ENCODE results near the gene SLC22A3. TPM values are rescaled to one million over a fixed set of nuclear protein-coding genes. Genes with fewer than 3 reads are reported as not detected.

Gene SLC22A3
- total RNA-seq, 1 experiment from 2014 or later, result 0.09 TPM

GRCh38 chr6:160431791-160432404, 83.7 kb downstream of the SLC22A3 start:
- Mint-ChIP-seq H3K36me3 (ENCODE audit: insufficient read depth, unreplicated experiment) (no peaks in the 10 kb centered on the region), H3K4me1 (ENCODE audit: insufficient read depth, unreplicated experiment) (peaks cover 14% of the 10 kb centered on the region), H3K27ac (ENCODE audit: low read depth, unreplicated experiment) (no peak overlapping the region), H3K27me3 (ENCODE audit: insufficient read depth, unreplicated experiment) (no peaks in the 10 kb centered on the region), H3K4me3 (ENCODE audit: unreplicated experiment) (no peak overlapping the region), H3K9me3 (ENCODE audit: unreplicated experiment) (no peaks in the 10 kb centered on the region)
- CTCF ChIA-PET, result interaction anchor here (0.7 to 1.1 kb wide), 2 partner anchors 10 to 24 kb away, joined by 3 read pairs; no protein-coding TSS in a partner anchor
- BruUV-seq (replicated peaks), result no TSS peak
- TF ChIP-seq, protein P1, sequence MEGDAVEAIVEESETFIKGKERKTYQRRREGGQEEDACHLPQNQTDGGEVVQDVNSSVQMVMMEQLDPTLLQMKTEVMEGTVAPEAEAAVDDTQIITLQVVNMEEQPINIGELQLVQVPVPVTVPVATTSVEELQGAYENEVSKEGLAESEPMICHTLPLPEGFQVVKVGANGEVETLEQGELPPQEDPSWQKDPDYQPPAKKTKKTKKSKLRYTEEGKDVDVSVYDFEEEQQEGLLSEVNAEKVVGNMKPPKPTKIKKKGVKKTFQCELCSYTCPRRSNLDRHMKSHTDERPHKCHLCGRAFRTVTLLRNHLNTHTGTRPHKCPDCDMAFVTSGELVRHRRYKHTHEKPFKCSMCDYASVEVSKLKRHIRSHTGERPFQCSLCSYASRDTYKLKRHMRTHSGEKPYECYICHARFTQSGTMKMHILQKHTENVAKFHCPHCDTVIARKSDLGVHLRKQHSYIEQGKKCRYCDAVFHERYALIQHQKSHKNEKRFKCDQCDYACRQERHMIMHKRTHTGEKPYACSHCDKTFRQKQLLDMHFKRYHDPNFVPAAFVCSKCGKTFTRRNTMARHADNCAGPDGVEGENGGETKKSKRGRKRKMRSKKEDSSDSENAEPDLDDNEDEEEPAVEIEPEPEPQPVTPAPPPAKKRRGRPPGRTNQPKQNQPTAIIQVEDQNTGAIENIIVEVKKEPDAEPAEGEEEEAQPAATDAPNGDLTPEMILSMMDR (IDR thresholded peaks at IDR 0.05; ENCODE audit: unreplicated experiment), result no peak
- no peak for DNase-seq (ENCODE audit: unreplicated experiment)
- POLR2A ChIA-PET, result interaction anchor here (0.6 to 0.7 kb wide), 2 partner anchors 31 to 41 kb away, joined by 3 read pairs; no protein-coding TSS in a partner anchor
- intact Hi-C loops (cut with micrococcal nuclease), result no loop called here

- intact Hi-C loops (cut with micrococcal nuclease), result no loop called here
- Mint-ChIP-seq H3K27me3 (ENCODE audit: insufficient read depth, unreplicated experiment) (no peaks in the 10 kb centered on the region), H3K9me3 (ENCODE audit: unreplicated experiment) (no peaks in the 10 kb centered on the region), H3K36me3 (ENCODE audit: insufficient read depth, unreplicated experiment) (no peaks in the 10 kb centered on the region), H3K27ac (ENCODE audit: low read depth, unreplicated experiment) (no peak overlapping the region), H3K4me1 (ENCODE audit: insufficient read depth, unreplicated experiment) (no peaks in the 10 kb centered on the region), H3K4me3 (ENCODE audit: unreplicated experiment) (no peak overlapping the region)
- TF ChIP-seq, protein P1 (IDR thresholded peaks at IDR 0.05; ENCODE audit: unreplicated experiment), result no peak
- ChIA-PET CTCF (interaction anchor here (1.3 to 1.7 kb wide), 2 partner anchors 20 to 214 kb away, joined by 3 to 12 read pairs; no protein-coding TSS in a partner anchor), POLR2A (no interaction called here)
- BruUV-seq (replicated peaks), result no TSS peak
- no peak for DNase-seq (ENCODE audit: unreplicated experiment)
These were observed 87.8 kb downstream of the SLC22A3 start for GRCh38 chr6:160435935-160436334.

DNA sequence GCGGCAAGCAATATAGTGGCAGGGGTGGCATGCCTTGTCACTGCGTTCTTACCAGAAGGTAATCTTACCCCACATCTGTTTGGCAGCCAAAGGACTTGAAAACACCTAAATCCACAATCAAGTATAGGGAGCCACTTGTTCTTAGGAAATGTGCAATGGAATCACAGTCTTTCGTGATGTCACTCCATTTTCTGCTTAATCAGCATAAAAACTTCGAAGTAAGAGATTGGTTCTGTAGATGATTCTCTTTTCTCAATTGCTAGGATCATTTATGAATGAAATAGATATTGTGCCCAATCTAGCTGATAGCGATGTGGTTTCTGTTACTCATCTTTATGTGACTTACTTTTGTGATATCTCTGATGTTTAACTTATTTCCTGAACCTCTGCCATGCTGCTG, 89.0 kb downstream of the SLC22A3 start:
- no TSS peak for BruUV-seq (replicated peaks)
- POLR2A ChIA-PET, result interaction anchor here (0.6 kb wide), 1 partner anchor 256 kb away, joined by 3 read pairs; no protein-coding TSS in a partner anchor
- TF ChIP-seq, protein P1 (IDR thresholded peaks at IDR 0.05; ENCODE audit: unreplicated experiment), result no peak
- DNase-seq (ENCODE audit: unreplicated experiment), result no peak
- Mint-ChIP-seq H3K4me1 (ENCODE audit: insufficient read depth, unreplicated experiment) (no peaks in the 10 kb centered on the region), H3K4me3 (ENCODE audit: unreplicated experiment) (no peak overlapping the region), H3K9me3 (ENCODE audit: unreplicated experiment) (no peaks in the 10 kb centered on the region), H3K27ac (ENCODE audit: low read depth, unreplicated experiment) (no peak overlapping the region), H3K27me3 (ENCODE audit: insufficient read depth, unreplicated experiment) (no peaks in the 10 kb centered on the region), H3K36me3 (ENCODE audit: insufficient read depth, unreplicated experiment) (no peaks in the 10 kb centered on the region)
- CTCF ChIA-PET, result interaction anchor here (1.9 kb wide), 1 partner anchor 18 kb away, joined by 8 read pairs; no protein-coding TSS in a partner anchor
- intact Hi-C loops (cut with micrococcal nuclease), result no loop called here

DNA sequence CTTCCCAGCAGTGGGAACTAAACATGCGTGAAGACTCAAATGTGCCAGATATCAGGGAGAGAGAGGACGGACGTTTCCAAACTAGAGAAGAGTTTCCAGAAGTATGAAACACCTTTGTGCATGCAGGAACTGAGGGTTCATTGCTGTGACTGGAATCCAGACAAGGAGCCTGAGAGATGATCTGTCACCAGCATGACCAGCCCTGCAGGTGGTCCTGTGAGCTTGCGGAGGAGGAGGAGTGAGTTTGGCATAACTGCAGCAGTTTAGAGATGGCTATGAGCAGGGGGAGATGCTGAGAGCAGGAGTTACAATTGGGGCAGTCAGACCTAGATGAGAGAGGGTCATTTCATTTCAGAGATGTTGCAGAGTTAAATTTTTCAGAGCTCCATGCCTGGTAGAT, 89.6 kb downstream of the SLC22A3 start:
- H3K36me3 Mint-ChIP-seq (ENCODE audit: insufficient read depth, unreplicated experiment), result no peaks in the 10 kb centered on the region
- TF ChIP-seq, protein P1 (IDR thresholded peaks at IDR 0.05; ENCODE audit: unreplicated experiment), result no peak
- POLR2A ChIA-PET, result no interaction called here
- no peaks in the 10 kb centered on the region for H3K27me3 Mint-ChIP-seq (ENCODE audit: insufficient read depth, unreplicated experiment)
- CTCF ChIA-PET, result interaction anchor here (0.6 to 1.9 kb wide), 2 partner anchors 17 to 31 kb away, joined by 3 to 8 read pairs; no protein-coding TSS in a partner anchor
- no peak for DNase-seq (ENCODE audit: unreplicated experiment)
- no peak overlapping the region for H3K4me3 Mint-ChIP-seq (ENCODE audit: unreplicated experiment)
- H3K27ac Mint-ChIP-seq (ENCODE audit: low read depth, unreplicated experiment), result no peak overlapping the region
- no peaks in the 10 kb centered on the region for H3K9me3 Mint-ChIP-seq (ENCODE audit: unreplicated experiment)
- intact Hi-C loops (cut with micrococcal nuclease), result no loop called here
- BruUV-seq (replicated peaks), result no TSS peak
- no peaks in the 10 kb centered on the region for H3K4me1 Mint-ChIP-seq (ENCODE audit: insufficient read depth, unreplicated experiment)

Data from MCF 10A (cell line).